ENCODE data around the gene DNAJC6. TPM values are rescaled to one million over a fixed set of nuclear protein-coding genes. Genes with fewer than 3 reads are reported as not detected.

DNAJC6 gene
- total RNA-seq, 1 experiment from 2014 or later = 15.6 TPM

- Histone ChIP-seq H3K9me3 (ENCODE audit: insufficient read depth, low read depth) (no peaks in the 10 kb centered on the region), H3K9me2 (ENCODE audit: insufficient read depth) (no peaks in the 10 kb centered on the region; the same call in 1 of the 2 replicates), H2AFZ (no peak overlapping the region), H3K4me3 (no peak overlapping the region), H3F3A (ENCODE audit: insufficient read depth, low read depth) (no peaks in the 10 kb centered on the region), H3K4me2 (no peak overlapping the region), H3K36me3 (ENCODE audit: low read depth) (no peaks in the 10 kb centered on the region), H3K79me2 (ENCODE audit: low read depth) (no peaks in the 10 kb centered on the region), H3K4me1 (replicated peaks; ENCODE audit: insufficient read depth) (peaks cover 11% of the 10 kb centered on the region), H4K20me1 (ENCODE audit: insufficient read depth) (no peaks in the 10 kb centered on the region), H3K27me3 (ENCODE audit: insufficient read depth, low read depth) (no peaks in the 10 kb centered on the region), H3K27ac (no peak overlapping the region)
- POLR2A ChIA-PET (ENCODE audit: unreplicated experiment) = no interaction called here
- TF ChIP-seq EZH2 (IDR thresholded peaks at IDR 0.05; ENCODE audit: low read depth) (no peak), CTCF (conservative IDR thresholded peaks at IDR 0.05) (no peak)
- intact Hi-C loops (cut with micrococcal nuclease; ENCODE audit: unreplicated experiment) = no loop called here
- BruUV-seq (replicated peaks) = no TSS peak
- CTCF ChIA-PET = no interaction called here
- no peak for DNase-seq
These were observed 59.1 kb downstream of the DNAJC6 start for GRCh38 chr1:65368403-65368802.

GRCh38 chr1:65371544-65371943 lies 62.2 kb downstream of the DNAJC6 start:
- no peak overlapping the region for H2AFZ ChIP-seq
- TF ChIP-seq CTCF (conservative IDR thresholded peaks at IDR 0.05) (no peak), EZH2 (IDR thresholded peaks at IDR 0.05; ENCODE audit: low read depth) (no peak)
- no peaks in the 10 kb centered on the region for H3K36me3 ChIP-seq (ENCODE audit: low read depth)
- ChIA-PET CTCF (interaction anchor here (0.6 kb wide), 1 partner anchor 935 kb away, joined by 4 read pairs; no protein-coding TSS in a partner anchor), POLR2A (ENCODE audit: unreplicated experiment) (no interaction called here)
- no peaks in the 10 kb centered on the region for H3K27me3 ChIP-seq (ENCODE audit: insufficient read depth, low read depth)
- no peaks in the 10 kb centered on the region for H3F3A ChIP-seq (ENCODE audit: insufficient read depth, low read depth)
- no peaks in the 10 kb centered on the region for H3K79me2 ChIP-seq (ENCODE audit: low read depth)
- no peaks in the 10 kb centered on the region for H3K9me3 ChIP-seq (ENCODE audit: insufficient read depth, low read depth)
- no peak overlapping the region for H3K4me3 ChIP-seq
- intact Hi-C loops (cut with micrococcal nuclease; ENCODE audit: unreplicated experiment) = no loop called here
- no peak overlapping the region for H3K27ac ChIP-seq
- H3K4me1 ChIP-seq (replicated peaks; ENCODE audit: insufficient read depth) = peaks cover 11% of the 10 kb centered on the region
- H4K20me1 ChIP-seq (ENCODE audit: insufficient read depth) = no peaks in the 10 kb centered on the region
- no peaks in the 10 kb centered on the region; the same call in 1 of the 2 replicates for H3K9me2 ChIP-seq (ENCODE audit: insufficient read depth)
- H3K4me2 ChIP-seq = no peak overlapping the region
- no TSS peak for BruUV-seq (replicated peaks)
- DNase-seq = no peak

- Histone ChIP-seq H3F3A (ENCODE audit: insufficient read depth, low read depth) (no peaks in the 10 kb centered on the region), H3K4me3 (no peak overlapping the region), H3K4me2 (peak overlapping the region; percentile 29; the same call in 1 of the 2 replicates), H3K4me1 (replicated peaks; ENCODE audit: insufficient read depth) (peaks cover 11% of the 10 kb centered on the region), H3K36me3 (ENCODE audit: low read depth) (no peaks in the 10 kb centered on the region), H3K9me3 (ENCODE audit: insufficient read depth, low read depth) (no peaks in the 10 kb centered on the region), H3K9me2 (ENCODE audit: insufficient read depth) (no peaks in the 10 kb centered on the region; the same call in 1 of the 2 replicates), H4K20me1 (ENCODE audit: insufficient read depth) (no peaks in the 10 kb centered on the region), H2AFZ (peak overlapping the region; percentile 75), H3K27ac (peak overlapping the region; percentile 38), H3K27me3 (ENCODE audit: insufficient read depth, low read depth) (no peaks in the 10 kb centered on the region), H3K79me2 (ENCODE audit: low read depth) (no peaks in the 10 kb centered on the region)
- intact Hi-C loops (cut with micrococcal nuclease; ENCODE audit: unreplicated experiment) = no loop called here
- no peak for DNase-seq
- POLR2A ChIA-PET (ENCODE audit: unreplicated experiment) = no interaction called here
- CTCF ChIA-PET = no interaction called here
- TF ChIP-seq EZH2 (IDR thresholded peaks at IDR 0.05; ENCODE audit: low read depth) = no peak
- no peak for TF ChIP-seq CTCF (conservative IDR thresholded peaks at IDR 0.05)
- no TSS peak for BruUV-seq (replicated peaks)
These were observed 63.2 kb downstream of the DNAJC6 start for GRCh38 chr1:65372557-65372956.
